Peyer's patch (tissue), 4 donors: Measurements from ENCODE around the gene FANCI.

Source experiments
- CTCF ChIP-seq, 6 experiments: fragments of 450-650 bp in 4 of 6; fragments of 200-600 bp in 2 of 6; sonication (generic) in 1 of 6; IDR thresholded peaks; one replicate each; pipeline ENCODE4 v1.5.1; 2017 to 2019; ENCODE audit warnings: antibody characterized with exemption in 6 of 6, mild to moderate bottlenecking in 3 of 6, moderate library complexity in 1 of 6
- POLR2A ChIP-seq, 2 donors: fragments of 450-650 bp; IDR thresholded peaks; one replicate each; pipeline ENCODE4 v1.5.1; 2017; ENCODE audit warnings: antibody characterized with exemption in 2 of 2, mild to moderate bottlenecking in 2 of 2, moderate library complexity in 2 of 2

DNA sequence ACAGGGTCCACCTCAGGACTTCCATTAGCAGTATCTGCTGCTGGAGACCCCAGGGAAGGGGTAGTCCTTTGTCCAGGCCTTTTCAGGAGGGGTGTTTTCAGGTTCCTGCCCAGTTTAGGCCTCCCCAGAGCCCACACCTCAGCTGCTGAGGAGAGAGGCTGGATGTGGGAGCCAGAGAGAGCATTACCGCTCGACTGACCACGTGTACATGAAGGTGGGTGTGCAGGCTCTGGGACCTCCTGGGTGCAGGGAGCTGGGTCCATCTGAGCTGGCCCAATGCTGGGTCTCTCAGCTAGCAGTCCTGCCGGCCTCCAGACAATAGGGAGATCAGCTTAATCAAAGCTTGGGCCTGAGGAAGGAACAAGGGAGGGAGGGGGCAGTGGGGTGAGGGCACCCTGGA, 120.0 kb downstream of the FANCI start:
- TF ChIP-seq CTCF (IDR thresholded peaks at IDR 0.05) (no peak), POLR2A (IDR thresholded peaks at IDR 0.05) (no peak)
